OCI-LY7 (cell line): Measurements from ENCODE around the gene FOXP1. TPM values are rescaled to one million over a fixed set of nuclear protein-coding genes. Genes with fewer than 3 reads are reported as not detected.

ENCODE experiments used
- BruUV-seq: library from RNA; stranded (reverse); fragments of 400-500 nt; replicated peaks from 2 replicates; lab custom pipeline; 2021; lab: Mats Ljungman, UMichigan
- CTCF ChIA-PET: fragments of 300-600 bp; sonication (Branson Sonifier 250); formaldehyde crosslinking; loops from one replicate; lab custom pipeline; 2022; ENCODE audit warnings: antibody characterized with exemption; ENCODE audit not compliant: unreplicated experiment; lab: Charles Lee
- POLR2A ChIA-PET: fragments of 300-600 bp; sonication (Branson Sonifier 250); formaldehyde crosslinking; loops from one replicate; lab custom pipeline; 2022; ENCODE audit warnings: antibody characterized with exemption; lab: Charles Lee
- DNase-seq: peaks from one replicate; pipeline ENCODE4 v3.0.0-alpha.2; 2015; ENCODE audit warnings: low spot score
- H2AFZ ChIP-seq: fragments of 200-600 bp; sonication (generic), shearing (Covaris generic); 2 replicates; pipeline ENCODE4 v1.6.1; 2014; ENCODE audit warnings: mild to moderate bottlenecking, antibody characterized with exemption, low read length, moderate library complexity
- H3K27ac ChIP-seq: fragments of 200-600 bp; sonication (generic); 2 replicates; pipeline ENCODE4 v1.5.1; 2014; ENCODE audit warnings: mixed run types, low read depth, mild to moderate bottlenecking, moderate library complexity, low read length, inconsistent platforms; ENCODE audit not compliant: poor library complexity, severe bottlenecking
- H3K36me3 ChIP-seq: fragments of 200-600 bp; sonication (generic); 2 replicates; pipeline ENCODE4 v1.6.1; 2014; ENCODE audit warnings: mild to moderate bottlenecking, antibody characterized with exemption, low read length, moderate library complexity, mixed read lengths; ENCODE audit not compliant: insufficient read depth
- H3K4me1 ChIP-seq: fragments of 200-600 bp; sonication (generic); 2 replicates; pipeline ENCODE4 v1.5.1; 2014; ENCODE audit warnings: mild to moderate bottlenecking, low read length; ENCODE audit not compliant: insufficient read depth, poor library complexity, severe bottlenecking
- H3K4me2 ChIP-seq: fragments of 200-600 bp; sonication (generic); 2 replicates; pipeline ENCODE4 v1.6.1; 2014; ENCODE audit warnings: mild to moderate bottlenecking, low read length
- H3K4me3 ChIP-seq: fragments of 200-600 bp; sonication (generic); 2 replicates; pipeline ENCODE4 v1.5.1; 2014; ENCODE audit warnings: mild to moderate bottlenecking, low read depth, low read length; ENCODE audit not compliant: poor library complexity, severe bottlenecking
- H3K79me2 ChIP-seq: fragments of 200-600 bp; sonication (generic); 2 replicates; pipeline ENCODE4 v1.6.1; 2016; ENCODE audit warnings: low read depth, mild to moderate bottlenecking, low read length, moderate library complexity, mixed read lengths; ENCODE audit not compliant: insufficient read depth
- H3K9me2 ChIP-seq: fragments of 200-600 bp; sonication (generic); 2 replicates; pipeline ENCODE4 v1.6.1; 2016; ENCODE audit warnings: mild to moderate bottlenecking, low read length, mixed read lengths; ENCODE audit not compliant: insufficient read depth
- H3K9me3 ChIP-seq: fragments of 200-600 bp; sonication (generic); 2 replicates; pipeline ENCODE4 v1.6.1; 2014; ENCODE audit warnings: mild to moderate bottlenecking, mixed run types, low read length, mixed read lengths
- H4K20me1 ChIP-seq: fragments of 200-600 bp; sonication (generic); 2 replicates; pipeline ENCODE4 v1.6.1; 2014; ENCODE audit warnings: mild to moderate bottlenecking, antibody characterized with exemption, low read length, moderate library complexity, mixed read lengths; ENCODE audit not compliant: insufficient read depth
- CTCF ChIP-seq: fragments of 200-600 bp; sonication (generic); conservative IDR thresholded peaks from 2 replicates; pipeline ENCODE4 v1.5.1; 2014; ENCODE audit warnings: mild to moderate bottlenecking, antibody characterized with exemption, low read length, moderate library complexity, mixed read lengths
- EZH2phosphoT487 ChIP-seq: fragments of 200-600 bp; sonication (generic); IDR thresholded peaks from 2 replicates; pipeline ENCODE4 v1.6.1; 2018; ENCODE audit warnings: low read depth, borderline replicate concordance, mild to moderate bottlenecking, mixed run types, antibody characterized with exemption, low read length, moderate library complexity, mixed read lengths
- intact Hi-C: fragments of 100-400 bp; cut with micrococcal nuclease; formaldehyde crosslinking; loops from one replicate; pipeline ENCODE4 v1.10.0; 2022; ENCODE audit not compliant: unreplicated experiment
- total RNA-seq, 2 experiments: library from RNA; depleted of rRNA in 1 of 2; stranded (reverse); fragments of >200 nt in 1 of 2; shearing (Covaris generic) in 1 of 2; gene quantifications; 2 replicates each; pipeline ENCODE4 v1.2.3, GENCODE V29; 2014 to 2022

The FOXP1 gene
- total RNA-seq, 2 experiments from 2014 or later: 87.3 to 151 TPM

DNA sequence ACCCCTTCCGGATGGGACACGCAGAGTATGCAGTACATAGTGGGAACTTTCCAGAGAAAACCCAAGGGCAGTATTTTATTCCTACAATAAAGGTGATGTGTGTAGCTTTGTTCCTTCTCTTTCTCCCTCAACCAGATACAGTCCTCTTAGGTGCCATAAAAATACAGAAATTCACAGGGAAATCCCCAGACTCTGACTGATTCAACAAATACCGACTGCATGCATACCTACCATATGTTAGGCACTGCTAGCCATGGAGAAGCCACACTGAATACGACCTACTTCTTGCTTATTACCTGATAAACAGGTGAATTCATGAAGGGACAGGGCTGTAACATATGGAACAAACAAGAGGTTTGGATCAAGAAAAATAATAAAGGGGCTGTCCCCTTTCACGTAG is 228.5 kb downstream of the FOXP1 start:
- no peak for DNase-seq
- TSS peak; percentile 20 for BruUV-seq
- no peaks in the 10 kb centered on the region for H3K9me3 ChIP-seq
- H3K9me2 ChIP-seq: no peaks in the 10 kb centered on the region
- intact Hi-C loops: no loop called here
- H2AFZ ChIP-seq: no peak overlapping the region
- ChIA-PET CTCF (no interaction called here), POLR2A (no interaction called here)
- H3K79me2 ChIP-seq: no peaks in the 10 kb centered on the region
- peaks cover 9% of the 10 kb centered on the region; the same call in 1 of the 2 replicates for H3K36me3 ChIP-seq
- no peak overlapping the region for H3K4me3 ChIP-seq
- H3K4me2 ChIP-seq: no peak overlapping the region
- no peak for TF ChIP-seq CTCF
- no peak for TF ChIP-seq EZH2phosphoT487
- H4K20me1 ChIP-seq: peaks cover 8% of the 10 kb centered on the region; the same call in 1 of the 2 replicates
- H3K4me1 ChIP-seq: peaks cover 18% of the 10 kb centered on the region
- no peak overlapping the region for H3K27ac ChIP-seq

GRCh38 chr3:71351403-71352149 is 232.0 kb downstream of the FOXP1 start:
- CTCF ChIA-PET: no interaction called here
- intact Hi-C loops: no loop called here
- no peak for DNase-seq
- Histone ChIP-seq H3K9me3 (no peaks in the 10 kb centered on the region), H3K4me1 (peaks cover 28% of the 10 kb centered on the region), H2AFZ (no peak overlapping the region), H3K9me2 (no peaks in the 10 kb centered on the region), H4K20me1 (0 out of 2 replicates have a peak, but pooled peaks cover 8% of the 10 kb centered on the region), H3K27ac (no peak overlapping the region), H3K4me2 (no peak overlapping the region), H3K79me2 (no peaks in the 10 kb centered on the region), H3K36me3 (peaks cover 6% of the 10 kb centered on the region; the same call in 1 of the 2 replicates), H3K4me3 (no peak overlapping the region)
- BruUV-seq: no TSS peak
- TF ChIP-seq CTCF (no peak), EZH2phosphoT487 (no peak)
- POLR2A ChIA-PET: interaction anchor here (0.5 to 1.6 kb wide), 6 partner anchors 13 to 225 kb away, joined by 3 to 5 read pairs (median 3); no protein-coding TSS in a partner anchor

DNA sequence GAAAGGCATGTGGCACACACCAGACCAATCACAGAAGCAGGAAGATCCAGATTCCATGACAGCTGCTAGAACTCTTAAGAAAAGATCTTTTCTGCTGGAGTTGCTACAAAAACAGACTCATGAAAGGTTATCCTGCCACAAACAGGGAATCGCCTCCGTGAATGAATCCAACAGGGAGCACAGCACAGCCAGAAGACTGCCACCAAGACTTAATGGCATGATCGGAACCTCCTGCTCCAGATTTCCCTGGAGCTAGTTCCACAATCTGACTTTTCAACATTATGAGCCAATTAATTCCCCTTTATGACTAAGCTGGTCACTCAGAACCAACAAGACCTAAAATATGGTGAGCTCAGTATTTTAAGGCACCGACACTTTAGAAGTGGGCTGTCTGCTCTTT is 232.5 kb downstream of the FOXP1 start:
- no peaks in the 10 kb centered on the region for H3K79me2 ChIP-seq
- ChIA-PET POLR2A (interaction anchor here (0.6 to 1.6 kb wide), 2 partner anchors 13 to 225 kb away, joined by 3 to 5 read pairs; no protein-coding TSS in a partner anchor), CTCF (no interaction called here)
- H3K27ac ChIP-seq: no peak overlapping the region
- H3K4me1 ChIP-seq: peaks cover 22% of the 10 kb centered on the region
- H3K9me3 ChIP-seq: no peaks in the 10 kb centered on the region
- H3K9me2 ChIP-seq: no peaks in the 10 kb centered on the region
- 0 out of 2 replicates have a peak, but pooled peaks cover 8% of the 10 kb centered on the region for H4K20me1 ChIP-seq
- no peak overlapping the region for H2AFZ ChIP-seq
- DNase-seq: no peak
- BruUV-seq: no TSS peak
- no peak overlapping the region for H3K4me2 ChIP-seq
- H3K4me3 ChIP-seq: no peak overlapping the region
- H3K36me3 ChIP-seq: peaks cover 9% of the 10 kb centered on the region; the same call in 1 of the 2 replicates
- intact Hi-C loops: no loop called here
- TF ChIP-seq CTCF (no peak), EZH2phosphoT487 (no peak)
